Suprapubic skin (tissue), 4 donors: ENCODE results near the gene PDIK1L. TPM values are rescaled to one million over a fixed set of nuclear protein-coding genes. Genes with fewer than 3 reads are reported as not detected.

Experiments used
- DNase-seq, 2 donors: peaks; one replicate each; pipeline ENCODE4 v3.0.0-alpha.2; 2019; ENCODE audit warnings: low spot score in 2 of 2
- H3K27ac ChIP-seq: fragments of 200-600 bp; sonication (generic); one replicate; pipeline ENCODE4 v1.5.1; 2019
- H3K27me3 ChIP-seq: fragments of 200-600 bp; sonication (generic); one replicate; pipeline ENCODE4 v1.5.1; 2019
- H3K36me3 ChIP-seq: fragments of 200-600 bp; sonication (generic); one replicate; pipeline ENCODE4 v1.5.1; 2019
- H3K4me1 ChIP-seq: fragments of 200-600 bp; sonication (generic); one replicate; pipeline ENCODE4 v1.5.1; 2019
- H3K4me3 ChIP-seq: fragments of 200-600 bp; sonication (generic); one replicate; pipeline ENCODE4 v1.5.1; 2019; ENCODE audit warnings: mild to moderate bottlenecking
- H3K9me3 ChIP-seq: fragments of 200-600 bp; sonication (generic); one replicate; pipeline ENCODE4 v1.5.1; 2019
- CTCF ChIP-seq, 2 donors: fragments of 200-600 bp in 1 of 2; fragments of 450-650 bp in 1 of 2; sonication (generic) in 1 of 2; IDR thresholded peaks; one replicate each; pipeline ENCODE4 v1.5.1; 2016 to 2019; ENCODE audit warnings: antibody characterized with exemption in 2 of 2, mild to moderate bottlenecking in 1 of 2, moderate library complexity in 1 of 2
- EP300 ChIP-seq: sonication (generic); formaldehyde crosslinking; IDR thresholded peaks from one replicate; pipeline ENCODE4 v1.6.1; 2017; ENCODE audit warnings: antibody characterized with exemption
- POLR2A ChIP-seq, 2 donors: fragments of 450-650 bp; IDR thresholded peaks; one replicate each; pipeline ENCODE4 v1.6.1; 2017; ENCODE audit warnings: antibody characterized with exemption in 2 of 2, mild to moderate bottlenecking in 2 of 2, moderate library complexity in 2 of 2
- POLR2AphosphoS5 ChIP-seq, 3 donors: sonication (generic); formaldehyde crosslinking; IDR thresholded peaks; one replicate each; pipeline ENCODE4 v1.6.1; 2017; ENCODE audit warnings: antibody characterized with exemption in 3 of 3
- WGBS: methylation state at CpG from one replicate; pipeline ENCODE4 v1.1.5; 2018; 5-methylcytosine and 5-hydroxymethylcytosine counted together
- total RNA-seq, 4 donors: library from RNA; depleted of rRNA; stranded (reverse); fragments of >200 nt; gene quantifications; one replicate each; pipeline ENCODE4 v1.1.0, GENCODE V29; 2016

Gene PDIK1L
- total RNA-seq, 4 donors from 2014 or later = 9.1 to 14.1 (median 10.0) TPM

GRCh38 chr1:26158271-26158907, 46.8 kb downstream of the PDIK1L start:
- H3K4me3 ChIP-seq = no peak overlapping the region
- H3K36me3 ChIP-seq = no peaks in the 10 kb centered on the region
- TF ChIP-seq EP300 (no peak), POLR2AphosphoS5 (IDR thresholded peaks at IDR 0.05) (no peak), POLR2A (IDR thresholded peaks at IDR 0.05) (no peak), CTCF (IDR thresholded peaks at IDR 0.05) (no peak)
- peak in 1 of 2 donors; percentile 55 for DNase-seq
- no peak overlapping the region for H3K27ac ChIP-seq
- peaks cover 14% of the 10 kb centered on the region for H3K4me1 ChIP-seq
- 76% methylated on average over 4 of the region's 5 CpGs for WGBS
- H3K9me3 ChIP-seq = no peaks in the 10 kb centered on the region
- peaks cover 38% of the 10 kb centered on the region for H3K27me3 ChIP-seq

- H3K27ac ChIP-seq = no peak within 1 kb of the TSS
- H3K4me3 ChIP-seq = peak within 1 kb of the TSS; percentile 65
- 34% methylated on average over 6 of the region's 6 CpGs for WGBS
- no peak for DNase-seq
- H3K27me3 ChIP-seq = peaks cover 38% of the 10 kb centered on the region
- H3K4me1 ChIP-seq = peaks cover 20% of the 10 kb centered on the region
- H3K36me3 ChIP-seq = no peaks in the 10 kb centered on the region
- H3K9me3 ChIP-seq = no peaks in the 10 kb centered on the region
- TF ChIP-seq EP300 (no peak), POLR2AphosphoS5 (IDR thresholded peaks at IDR 0.05) (no peak), CTCF (IDR thresholded peaks at IDR 0.05) (no peak), POLR2A (IDR thresholded peaks at IDR 0.05) (no peak)
These were observed 47.5 kb downstream of the PDIK1L start, which contains the start of gene FAM110D for GRCh38 chr1:26158908-26159742. Gene FAM110D, plus strand, starts transcription at chr1:26159079. Its CDS starts 2,213 bp downstream, at chr1:26161292.

GRCh38 chr1:26159743-26160039, 48.1 kb downstream of the PDIK1L start:
- DNase-seq = no peak
- H3K27ac ChIP-seq = no peak overlapping the region
- peaks cover 38% of the 10 kb centered on the region for H3K27me3 ChIP-seq
- peaks cover 26% of the 10 kb centered on the region for H3K4me1 ChIP-seq
- no peak for TF ChIP-seq POLR2A (IDR thresholded peaks at IDR 0.05)
- TF ChIP-seq CTCF (IDR thresholded peaks at IDR 0.05) = no peak
- no peak for TF ChIP-seq POLR2AphosphoS5 (IDR thresholded peaks at IDR 0.05)
- H3K36me3 ChIP-seq = no peaks in the 10 kb centered on the region
- H3K9me3 ChIP-seq = no peaks in the 10 kb centered on the region
- H3K4me3 ChIP-seq = peak overlapping the region; percentile 65
- 62% methylated on average over 4 of the region's 4 CpGs for WGBS

DNA sequence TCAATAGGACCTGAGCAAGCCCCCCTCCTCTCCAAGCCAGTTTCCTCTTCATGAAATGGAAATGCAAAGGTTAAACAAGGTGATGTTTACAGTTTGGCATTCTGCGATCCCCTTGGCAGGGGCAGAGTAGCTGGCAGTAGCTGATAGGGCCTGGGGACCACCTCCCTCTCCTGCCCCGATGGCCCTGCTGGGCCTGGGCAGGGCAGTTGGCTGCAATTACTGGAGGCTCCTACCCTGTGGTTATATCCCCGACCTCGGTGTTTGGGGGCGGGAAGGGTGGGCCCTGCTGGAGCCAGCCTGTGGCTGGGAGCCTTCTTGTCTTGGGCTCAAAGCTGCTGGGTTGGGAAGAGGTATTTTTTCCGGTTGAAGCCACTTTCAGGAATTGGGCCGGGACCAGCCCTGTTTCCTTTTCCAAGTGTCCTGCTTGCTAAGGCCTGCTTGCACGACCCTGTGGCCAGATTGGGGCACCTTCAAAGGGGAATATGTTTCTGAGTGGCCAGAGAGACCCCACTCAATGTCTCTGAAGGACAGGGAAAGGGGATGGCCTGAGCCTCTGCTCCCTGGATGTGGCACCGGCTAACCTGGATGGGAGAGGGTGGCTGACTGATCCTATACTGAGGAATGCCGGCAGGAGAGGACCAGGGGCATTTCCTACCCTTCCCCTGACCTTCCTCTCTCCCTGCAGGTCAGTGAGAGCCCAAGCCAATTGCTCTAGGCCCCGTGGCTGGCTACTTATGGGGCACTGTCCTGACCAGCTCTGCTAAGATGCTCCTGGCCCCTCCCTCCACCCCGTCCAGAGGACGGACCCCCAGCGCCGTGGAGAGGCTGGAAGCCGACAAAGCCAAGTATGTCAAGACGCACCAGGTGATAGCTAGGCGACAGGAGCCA, 49.1 kb downstream of the PDIK1L start:
- H3K36me3 ChIP-seq = no peaks in the 10 kb centered on the region
- H3K9me3 ChIP-seq = no peaks in the 10 kb centered on the region
- no peak overlapping the region for H3K27ac ChIP-seq
- no peak for DNase-seq
- TF ChIP-seq CTCF (IDR thresholded peaks at IDR 0.05) = no peak
- no peak for TF ChIP-seq POLR2A (IDR thresholded peaks at IDR 0.05)
- TF ChIP-seq POLR2AphosphoS5 (IDR thresholded peaks at IDR 0.05) = no peak
- TF ChIP-seq EP300 = no peak
- WGBS = 74% methylated on average over 10 of the region's 18 CpGs
- H3K4me1 ChIP-seq = peaks cover 27% of the 10 kb centered on the region
- H3K27me3 ChIP-seq = peaks cover 36% of the 10 kb centered on the region
- peak overlapping the region; percentile 65 for H3K4me3 ChIP-seq
